ENCODE measurements around the gene CCDC157. TPM values are rescaled to one million over a fixed set of nuclear protein-coding genes. Genes with fewer than 3 reads are reported as not detected.
"Not testable (repeated sequence)": the region's sequence is repeated elsewhere in the genome, so short reads cannot be mapped to it uniquely, and the experiment has no call there.

CCDC157 gene
- total RNA-seq, 4 donors from 2014 or later = 1.4 to 5.2 (median 3.3) TPM

DNA sequence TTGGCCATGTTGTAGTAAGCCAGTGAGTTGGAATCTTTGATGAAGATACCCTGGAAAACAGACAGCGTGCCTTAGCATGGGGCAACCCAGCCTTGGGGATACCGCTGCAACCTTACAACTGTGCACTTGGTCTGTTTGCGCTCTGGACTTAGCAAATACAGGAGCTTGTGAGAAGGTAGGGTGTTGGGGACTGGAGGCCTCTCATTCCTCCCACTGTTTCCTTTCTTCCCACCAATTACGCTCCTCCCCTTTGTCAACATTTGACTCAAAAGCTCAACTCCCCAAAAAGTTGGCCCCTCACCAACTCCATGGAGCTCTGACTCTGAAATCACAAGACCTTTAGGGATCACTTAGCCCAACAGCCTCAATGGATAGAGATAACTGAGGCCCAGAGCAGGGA is 22.2 kb upstream of the CCDC157 start:
- TF ChIP-seq, protein P1, sequence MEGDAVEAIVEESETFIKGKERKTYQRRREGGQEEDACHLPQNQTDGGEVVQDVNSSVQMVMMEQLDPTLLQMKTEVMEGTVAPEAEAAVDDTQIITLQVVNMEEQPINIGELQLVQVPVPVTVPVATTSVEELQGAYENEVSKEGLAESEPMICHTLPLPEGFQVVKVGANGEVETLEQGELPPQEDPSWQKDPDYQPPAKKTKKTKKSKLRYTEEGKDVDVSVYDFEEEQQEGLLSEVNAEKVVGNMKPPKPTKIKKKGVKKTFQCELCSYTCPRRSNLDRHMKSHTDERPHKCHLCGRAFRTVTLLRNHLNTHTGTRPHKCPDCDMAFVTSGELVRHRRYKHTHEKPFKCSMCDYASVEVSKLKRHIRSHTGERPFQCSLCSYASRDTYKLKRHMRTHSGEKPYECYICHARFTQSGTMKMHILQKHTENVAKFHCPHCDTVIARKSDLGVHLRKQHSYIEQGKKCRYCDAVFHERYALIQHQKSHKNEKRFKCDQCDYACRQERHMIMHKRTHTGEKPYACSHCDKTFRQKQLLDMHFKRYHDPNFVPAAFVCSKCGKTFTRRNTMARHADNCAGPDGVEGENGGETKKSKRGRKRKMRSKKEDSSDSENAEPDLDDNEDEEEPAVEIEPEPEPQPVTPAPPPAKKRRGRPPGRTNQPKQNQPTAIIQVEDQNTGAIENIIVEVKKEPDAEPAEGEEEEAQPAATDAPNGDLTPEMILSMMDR (IDR thresholded peaks at IDR 0.05) = no peak
- TF ChIP-seq POLR2A (IDR thresholded peaks at IDR 0.05) (no peak), POLR2AphosphoS5 (IDR thresholded peaks at IDR 0.05) (no peak), EP300 (IDR thresholded peaks at IDR 0.05; ENCODE audit: low read depth) (no peak)
- in situ Hi-C loops (cut with MboI; ENCODE audit: low pct_ligation_motif_present in 1 of 4, low pct_unique_long_range_greater_than_20kb in 1 of 4, low sequenced_read_pairs in 3 of 4) = no loop called here
- no peak for DNase-seq
- peaks cover 0 to 65% (median 29%) of the 10 kb centered on the region in 4 donors for H3K36me3 ChIP-seq
- H3K9me3 ChIP-seq = no peaks in the 10 kb centered on the region
- H3K4me1 ChIP-seq = peaks cover 4 to 17% (median 15%) of the 10 kb centered on the region in 4 donors
- H3K27me3 ChIP-seq = no peaks in the 10 kb centered on the region
- H3K27ac ChIP-seq = peak overlapping the region in 1 of 4 donors; percentile 67
- no peak overlapping the region for H3K4me3 ChIP-seq
- intact Hi-C loops (cut with DNase I; ENCODE audit: low total_unique reads) = no loop called here
- 86 to 94% methylated on average over 2 to 4 of the region's 4 CpGs for WGBS, 2 donors (ENCODE audit: low coverage in 1 of 2)

DNA sequence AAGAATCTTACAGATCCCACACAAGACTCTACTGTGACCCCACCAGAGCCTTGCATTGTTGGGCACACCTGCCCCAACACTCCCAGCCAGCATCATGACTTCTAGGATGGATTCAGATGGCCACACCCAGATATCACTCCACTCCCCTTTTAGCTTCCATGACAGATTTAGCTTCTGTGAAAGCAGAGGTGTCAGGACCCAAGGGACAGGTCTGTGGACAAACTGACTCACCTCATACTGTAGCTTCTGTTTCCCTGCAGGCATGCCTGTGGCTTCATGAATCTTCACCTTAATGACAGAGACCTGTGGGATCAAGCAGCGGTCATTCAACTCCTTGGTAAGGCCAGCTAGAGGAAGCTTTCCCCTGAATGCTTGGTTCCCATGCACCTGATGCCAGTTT is 21.6 kb upstream of the CCDC157 start:
- Histone ChIP-seq H3K9me3 (no peaks in the 10 kb centered on the region), H3K27me3 (no peaks in the 10 kb centered on the region), H3K27ac (no peak overlapping the region), H3K4me1 (peaks cover 4 to 17% (median 15%) of the 10 kb centered on the region in 4 donors), H3K4me3 (no peak overlapping the region), H3K36me3 (peaks cover 0 to 70% (median 32%) of the 10 kb centered on the region in 4 donors)
- in situ Hi-C loops (cut with MboI; ENCODE audit: low pct_ligation_motif_present in 1 of 4, low pct_unique_long_range_greater_than_20kb in 1 of 4, low sequenced_read_pairs in 3 of 4) (no loop called here), intact Hi-C loops (cut with DNase I; ENCODE audit: low total_unique reads) (no loop called here)
- 91% methylated on average over 1 of the region's 1 CpG; no CpG with 5 or more reads in 1 of the 2 donors for WGBS, 2 donors (ENCODE audit: low coverage in 1 of 2)
- TF ChIP-seq POLR2A (IDR thresholded peaks at IDR 0.05) = no peak
- TF ChIP-seq, protein P1 (IDR thresholded peaks at IDR 0.05) = no peak
- no peak for TF ChIP-seq EP300 (IDR thresholded peaks at IDR 0.05; ENCODE audit: low read depth)
- no peak for TF ChIP-seq POLR2AphosphoS5 (IDR thresholded peaks at IDR 0.05)
- DNase-seq = no peak

- no peak for DNase-seq
- WGBS, 2 donors (ENCODE audit: low coverage in 1 of 2) = 80 to 98% methylated on average over 3 to 4 of the region's 4 CpGs
- no peaks in the 10 kb centered on the region for H3K27me3 ChIP-seq
- H3K9me3 ChIP-seq = no peaks in the 10 kb centered on the region
- peaks cover 0 to 86% (median 40%) of the 10 kb centered on the region in 4 donors for H3K36me3 ChIP-seq
- no peak overlapping the region for H3K27ac ChIP-seq
- H3K4me1 ChIP-seq = peaks cover 4 to 17% (median 15%) of the 10 kb centered on the region in 4 donors
- H3K4me3 ChIP-seq = no peak overlapping the region
- in situ Hi-C loops (cut with MboI; ENCODE audit: low pct_ligation_motif_present in 1 of 4, low pct_unique_long_range_greater_than_20kb in 1 of 4, low sequenced_read_pairs in 3 of 4) = no loop called here
- TF ChIP-seq EP300 (IDR thresholded peaks at IDR 0.05; ENCODE audit: low read depth) (no peak), POLR2A (IDR thresholded peaks at IDR 0.05) (no peak), POLR2AphosphoS5 (IDR thresholded peaks at IDR 0.05) (no peak)
- TF ChIP-seq, protein P1 (IDR thresholded peaks at IDR 0.05) = no peak
- intact Hi-C loops (cut with DNase I; ENCODE audit: low total_unique reads) = no loop called here
These were observed 19.9 kb upstream of the CCDC157 start for GRCh38 chr22:30336752-30337460.

- 86 to 100% methylated on average over 3 to 8 of the region's 8 CpGs for WGBS, 2 donors (ENCODE audit: low coverage in 1 of 2)
- Histone ChIP-seq H3K4me1 (peaks cover 4 to 17% (median 15%) of the 10 kb centered on the region in 4 donors), H3K4me3 (no peak overlapping the region), H3K9me3 (no peaks in the 10 kb centered on the region), H3K27ac (no peak overlapping the region), H3K36me3 (peaks cover 0 to 86% (median 42%) of the 10 kb centered on the region in 4 donors), H3K27me3 (no peaks in the 10 kb centered on the region)
- in situ Hi-C loops (cut with MboI; ENCODE audit: low pct_ligation_motif_present in 1 of 4, low pct_unique_long_range_greater_than_20kb in 1 of 4, low sequenced_read_pairs in 3 of 4) = no loop called here
- no peak for DNase-seq
- TF ChIP-seq POLR2A (IDR thresholded peaks at IDR 0.05) = no peak
- no peak for TF ChIP-seq EP300 (IDR thresholded peaks at IDR 0.05; ENCODE audit: low read depth)
- TF ChIP-seq, protein P1 (IDR thresholded peaks at IDR 0.05) = no peak
- no peak for TF ChIP-seq POLR2AphosphoS5 (IDR thresholded peaks at IDR 0.05)
- intact Hi-C loops (cut with DNase I; ENCODE audit: low total_unique reads) = no loop called here
These were observed 19.4 kb upstream of the CCDC157 start for GRCh38 chr22:30337461-30337778.

DNA sequence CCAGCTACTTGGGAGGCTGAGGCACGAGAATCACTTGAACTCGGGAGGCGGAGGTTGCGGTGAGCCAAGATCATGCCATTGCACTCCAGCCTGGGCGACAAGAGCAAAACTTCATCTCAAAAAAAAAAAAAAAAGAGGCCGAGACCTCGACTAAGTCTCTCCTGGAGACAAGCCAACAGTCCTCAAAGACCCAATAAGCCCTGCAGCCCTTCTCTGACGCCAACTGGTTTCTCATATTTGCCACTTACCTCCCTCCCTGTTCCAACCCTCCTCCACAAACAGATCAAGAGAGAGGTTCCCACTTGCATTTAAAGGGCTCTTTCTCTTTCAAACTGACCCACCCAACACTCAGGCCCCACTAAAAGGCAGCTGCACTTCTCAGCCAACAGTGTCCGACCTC is 18.5 kb upstream of the CCDC157 start:
- Histone ChIP-seq H3K4me1 (peaks cover 4 to 10% (median 6%) of the 10 kb centered on the region in 4 donors), H3K36me3 (peaks cover 0 to 94% (median 47%) of the 10 kb centered on the region in 4 donors)
- H3K4me3 ChIP-seq; H3K27me3 ChIP-seq; DNase-seq; in situ Hi-C loops (cut with MboI; ENCODE audit: low pct_ligation_motif_present in 1 of 4, low pct_unique_long_range_greater_than_20kb in 1 of 4, low sequenced_read_pairs in 3 of 4); H3K9me3 ChIP-seq; H3K27ac ChIP-seq; intact Hi-C loops (cut with DNase I; ENCODE audit: low total_unique reads): not testable (repeated sequence)
- 69 to 87% methylated on average over 3 to 9 of the region's 9 CpGs for WGBS, 2 donors (ENCODE audit: low coverage in 1 of 2)

Measured in transverse colon (tissue), 4 donors.